Mucosa of descending colon (tissue), 3 donors: ENCODE measurements around the gene EMP2. TPM values are rescaled to one million over a fixed set of nuclear protein-coding genes. Genes with fewer than 3 reads are reported as not detected.

ENCODE experiments used
- ATAC-seq: fragments of 200-7000 bp; cut with Tn5 transposase; one replicate; pipeline ENCODE4 v1.9.1; 2020; ENCODE audit warnings: mild to moderate bottlenecking, moderate library complexity
- DNase-seq, 3 donors: peaks; one replicate each; pipeline ENCODE4 v3.0.0-alpha.2; 2020
- H3K36me3 ChIP-seq: fragments of 200-600 bp; one replicate; pipeline ENCODE4 v1.8.0; 2021; ENCODE audit warnings: low read depth, mild to moderate bottlenecking
- H3K4me1 ChIP-seq: fragments of 200-600 bp; one replicate; pipeline ENCODE4 v1.8.0; 2021; ENCODE audit warnings: low read depth, mild to moderate bottlenecking
- H3K4me3 ChIP-seq: fragments of 200-600 bp; one replicate; pipeline ENCODE4 v1.8.0; 2021; ENCODE audit warnings: mild to moderate bottlenecking
- H3K9me3 ChIP-seq: fragments of 200-600 bp; one replicate; pipeline ENCODE4 v1.8.0; 2021; ENCODE audit warnings: mild to moderate bottlenecking
- intact Hi-C, 2 donors: fragments of 100-400 bp; cut with DNase I in 1 of 2; cut with micrococcal nuclease in 1 of 2; formaldehyde crosslinking; loops; one replicate each; pipeline versions ENCODE4 v1.11.0 to v1.11.1; 2022; cut with DNase I, micrococcal nuclease
- total RNA-seq, 3 donors: library from RNA; stranded (reverse); fragmentation: NEBNext Ultra II Directional in 2 of 3; extraction: Animal tissue kit (Norgen Biotek cat#: 25700) in 2 of 3; gene quantifications; one replicate each; pipeline versions ENCODE4 v1.2.1 to v1.2.4, GENCODE V29; 2021 to 2023
- TF ChIP-seq, protein P1 (sequence below): fragments of 200-600 bp; IDR thresholded peaks from one replicate; pipeline ENCODE4 v1.8.0; 2022; ENCODE audit warnings: antibody characterized with exemption, mild to moderate bottlenecking
- donor health status: DM: no; HTN: no; CAD: no; lungs with moderate emphysema.
- donor health status: DM: no; HTN: no; CAD: no.
- donor health status: DM: no; HTN: yes; CAD: no.

EMP2 gene
- total RNA-seq, 3 donors from 2014 or later = 73.0 to 92.9 (median 84.3) TPM

GRCh38 chr16:10551881-10552280 is 28.5 kb downstream of the EMP2 start:
- TF ChIP-seq, protein P1, sequence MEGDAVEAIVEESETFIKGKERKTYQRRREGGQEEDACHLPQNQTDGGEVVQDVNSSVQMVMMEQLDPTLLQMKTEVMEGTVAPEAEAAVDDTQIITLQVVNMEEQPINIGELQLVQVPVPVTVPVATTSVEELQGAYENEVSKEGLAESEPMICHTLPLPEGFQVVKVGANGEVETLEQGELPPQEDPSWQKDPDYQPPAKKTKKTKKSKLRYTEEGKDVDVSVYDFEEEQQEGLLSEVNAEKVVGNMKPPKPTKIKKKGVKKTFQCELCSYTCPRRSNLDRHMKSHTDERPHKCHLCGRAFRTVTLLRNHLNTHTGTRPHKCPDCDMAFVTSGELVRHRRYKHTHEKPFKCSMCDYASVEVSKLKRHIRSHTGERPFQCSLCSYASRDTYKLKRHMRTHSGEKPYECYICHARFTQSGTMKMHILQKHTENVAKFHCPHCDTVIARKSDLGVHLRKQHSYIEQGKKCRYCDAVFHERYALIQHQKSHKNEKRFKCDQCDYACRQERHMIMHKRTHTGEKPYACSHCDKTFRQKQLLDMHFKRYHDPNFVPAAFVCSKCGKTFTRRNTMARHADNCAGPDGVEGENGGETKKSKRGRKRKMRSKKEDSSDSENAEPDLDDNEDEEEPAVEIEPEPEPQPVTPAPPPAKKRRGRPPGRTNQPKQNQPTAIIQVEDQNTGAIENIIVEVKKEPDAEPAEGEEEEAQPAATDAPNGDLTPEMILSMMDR = no peak
- no peaks in the 10 kb centered on the region for H3K36me3 ChIP-seq
- no peak for ATAC-seq
- DNase-seq = no peak
- intact Hi-C loops = no loop called here
- peaks cover 7% of the 10 kb centered on the region for H3K4me1 ChIP-seq
- no peak overlapping the region for H3K4me3 ChIP-seq
- peaks cover 11% of the 10 kb centered on the region for H3K9me3 ChIP-seq

DNA sequence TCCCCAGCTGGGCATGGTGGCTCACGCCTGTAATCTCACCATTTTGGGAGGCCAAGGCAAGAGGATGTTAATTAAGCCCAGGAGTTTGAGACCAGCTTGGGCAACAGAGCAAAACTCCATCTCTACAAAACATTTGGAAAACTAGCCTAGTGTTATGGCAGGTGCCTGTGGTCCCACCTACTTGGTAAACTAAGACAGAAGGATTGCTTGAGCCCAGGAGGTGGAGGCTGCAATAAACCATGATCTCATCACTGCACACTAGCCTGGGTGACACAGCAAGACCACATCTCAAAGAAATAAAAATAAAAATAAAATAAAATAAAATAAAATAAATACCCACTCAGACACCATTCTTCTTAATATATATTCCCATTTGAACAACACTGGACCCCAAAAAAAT is 32.0 kb downstream of the EMP2 start:
- H3K36me3 ChIP-seq = peaks cover 4% of the 10 kb centered on the region
- H3K9me3 ChIP-seq = peaks cover 11% of the 10 kb centered on the region
- intact Hi-C loops = no loop called here

GRCh38 chr16:10547708-10548107 is 32.7 kb downstream of the EMP2 start:
- ATAC-seq (peak; percentile 77), DNase-seq (peak in 2 of 3 donors; percentile 27 to 43)
- no peak overlapping the region for H3K4me3 ChIP-seq
- peaks cover 7% of the 10 kb centered on the region for H3K4me1 ChIP-seq
- H3K36me3 ChIP-seq = peaks cover 4% of the 10 kb centered on the region
- H3K9me3 ChIP-seq = peaks cover 11% of the 10 kb centered on the region
- intact Hi-C loops = no loop called here
- TF ChIP-seq, protein P1 = no peak

More for the DNA sequence above, 32.0 kb downstream of the EMP2 start:
- Histone ChIP-seq H3K4me3 (no peak overlapping the region), H3K4me1 (peaks cover 7% of the 10 kb centered on the region)
- ATAC-seq (peak; percentile 66), DNase-seq (no peak)
- TF ChIP-seq, protein P1 = no peak

DNA sequence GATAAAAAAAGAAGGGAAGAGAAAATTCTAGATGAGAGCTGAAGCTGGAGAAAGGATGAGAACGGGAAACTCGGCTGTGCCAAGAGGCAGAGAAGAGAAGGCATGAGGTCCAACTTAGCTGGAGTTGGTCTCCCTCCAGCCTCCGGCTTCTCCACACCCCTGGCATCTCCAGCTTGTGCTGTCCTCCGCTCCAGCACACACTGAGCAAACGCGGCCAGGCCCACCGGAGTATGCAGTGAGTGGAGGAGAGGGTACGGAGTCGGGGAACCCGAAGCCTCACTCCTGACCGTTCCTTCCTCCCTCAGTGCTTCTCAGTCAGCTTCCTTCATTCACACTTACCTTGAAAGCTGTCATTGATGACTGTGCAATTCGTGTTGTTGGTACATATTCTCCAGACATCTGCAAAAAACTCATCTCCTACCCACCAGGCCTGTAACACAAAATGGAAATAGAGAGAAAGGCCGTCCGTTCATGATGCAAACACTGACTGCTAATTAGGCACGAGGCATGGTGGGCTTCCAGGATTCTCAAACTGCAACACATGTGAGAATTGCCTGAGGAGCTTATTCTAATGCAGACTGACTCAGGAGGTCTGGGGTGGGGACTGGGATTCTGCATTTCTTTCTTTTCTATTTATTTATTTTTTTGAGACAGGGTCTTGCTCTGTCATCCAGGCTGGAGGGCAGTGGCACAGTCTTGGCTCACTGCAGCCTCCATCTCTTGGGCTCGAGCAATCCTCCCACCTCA is 37.0 kb downstream of the EMP2 start:
- intact Hi-C loops = no loop called here
- TF ChIP-seq, protein P1 = no peak
- no peak for DNase-seq

GRCh38 chr16:10541366-10541765 is 39.0 kb downstream of the EMP2 start:
- Histone ChIP-seq H3K4me1 (no peaks in the 10 kb centered on the region), H3K36me3 (peaks cover 1% of the 10 kb centered on the region), H3K9me3 (no peaks in the 10 kb centered on the region), H3K4me3 (no peak overlapping the region)
- TF ChIP-seq, protein P1 = no peak
- ATAC-seq (peak; percentile 18), DNase-seq (no peak)
- intact Hi-C loops = no loop called here

More for the DNA sequence above, 37.0 kb downstream of the EMP2 start:
- H3K9me3 ChIP-seq = peaks cover 2% of the 10 kb centered on the region
- peaks cover 4% of the 10 kb centered on the region for H3K36me3 ChIP-seq
- peaks cover 7% of the 10 kb centered on the region for H3K4me1 ChIP-seq
- H3K4me3 ChIP-seq = no peak overlapping the region
- ATAC-seq = no peak
